Fibroblast of skin of right biceps (primary cell): Measurements from ENCODE around the gene MYEF2.

Experiments used
- DNase-seq: peaks from one replicate; pipeline ENCODE4 v3.0.0-alpha.2; 2013

The MYEF2 gene

DNA sequence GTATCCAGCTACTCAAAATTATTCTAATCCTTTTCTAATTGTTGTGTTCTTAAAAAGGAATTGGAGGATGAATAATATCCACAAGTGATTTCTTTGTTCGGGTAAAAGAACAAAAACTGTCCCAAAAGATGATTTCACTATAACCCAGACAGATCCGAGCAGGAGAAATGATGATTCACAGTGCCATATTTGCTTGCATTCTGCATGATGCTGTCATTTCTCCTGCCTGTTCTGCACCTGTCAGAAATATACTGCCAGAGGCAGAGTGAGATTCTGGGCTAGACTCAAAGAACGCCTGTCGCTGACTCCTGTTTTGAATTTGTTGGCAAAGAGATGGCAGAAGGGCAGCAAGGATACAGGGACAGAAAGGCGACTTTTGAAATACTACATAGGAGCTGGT is 92.0 kb downstream of the MYEF2 start:
- DNase-seq = peak; percentile 22

DNA sequence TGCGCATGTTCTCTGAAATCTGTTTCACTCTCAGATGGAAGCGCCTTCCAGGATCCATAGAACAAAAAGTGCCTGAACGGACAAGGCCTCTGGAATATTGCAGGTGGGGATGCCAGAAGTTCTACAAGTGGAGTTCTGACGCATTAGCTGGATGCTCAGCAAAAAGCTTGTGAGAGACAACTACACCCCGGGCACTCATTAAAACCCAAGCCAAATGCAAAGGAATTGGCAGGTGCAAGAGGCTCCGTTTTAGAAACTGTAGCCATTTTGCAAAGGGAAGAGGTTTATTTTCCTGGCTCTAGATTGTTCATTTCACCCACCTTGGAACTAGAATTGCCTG is 92.5 kb downstream of the MYEF2 start:
- DNase-seq = no peak

DNA sequence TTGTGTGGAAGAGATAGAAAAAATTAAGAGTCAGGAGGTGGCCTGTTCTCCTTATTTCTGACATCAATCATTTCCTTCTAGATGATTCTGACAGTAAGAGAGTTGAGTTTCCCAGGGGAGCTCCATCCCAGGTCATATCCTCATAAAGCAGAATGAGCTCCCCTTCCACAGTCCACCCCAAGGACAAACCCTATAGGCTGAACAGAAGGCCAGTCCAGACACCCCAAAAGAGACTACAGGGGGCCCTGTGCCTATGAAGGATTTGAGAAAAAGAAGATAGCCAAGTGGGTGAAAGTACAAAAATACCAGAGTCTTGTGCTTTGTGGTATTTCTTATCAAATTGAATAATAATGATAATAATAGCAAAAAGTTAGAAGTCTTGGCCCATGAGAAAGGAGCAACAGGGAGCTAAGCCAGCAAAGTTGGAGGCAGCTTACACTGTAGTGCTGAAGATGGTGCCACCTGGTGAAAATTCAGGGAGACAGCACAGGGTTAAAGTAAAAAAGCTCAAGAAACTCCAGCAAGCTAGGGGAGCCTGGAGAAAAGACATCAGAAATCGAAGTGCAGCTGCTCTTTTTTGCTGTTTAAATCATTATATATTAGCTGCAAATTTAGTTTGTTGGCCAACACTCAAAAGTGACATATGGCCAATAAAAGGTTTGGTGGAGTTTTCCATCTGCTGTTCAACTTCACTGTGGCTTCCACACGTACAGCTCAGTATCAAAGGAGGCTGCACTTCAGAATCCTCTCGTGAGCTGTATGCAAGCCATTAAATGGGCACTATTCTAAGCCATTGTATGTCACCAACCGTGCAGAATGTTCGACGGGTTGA is 93.1 kb downstream of the MYEF2 start:
- DNase-seq = peak; percentile 37
